BLaER1 (cell line): ENCODE measurements around the gene IGFBP5.
A peak's percentile ranks its signal among the peaks of the same experiment; 100 is the strongest.

Experiments used
- H3K27ac ChIP-seq: shearing (Covaris generic); formaldehyde crosslinking; 2 replicates; pipeline ENCODE4 v1.8.1; 2022
- H3K27me3 ChIP-seq: shearing (Covaris generic); formaldehyde crosslinking; 2 replicates; pipeline ENCODE4 v1.8.1; 2022
- H3K36me3 ChIP-seq: shearing (Covaris generic); formaldehyde crosslinking; 2 replicates; pipeline ENCODE4 v1.8.1; 2022
- H3K4me1 ChIP-seq: shearing (Covaris generic); formaldehyde crosslinking; 2 replicates; pipeline ENCODE4 v1.8.1; 2022
- H3K4me2 ChIP-seq: shearing (Covaris generic); formaldehyde crosslinking; 2 replicates; pipeline ENCODE4 v1.8.1; 2022
- H3K4me3 ChIP-seq: shearing (Covaris generic); formaldehyde crosslinking; 2 replicates; pipeline ENCODE4 v1.8.1; 2022
- H3K9ac ChIP-seq: shearing (Covaris generic); formaldehyde crosslinking; 2 replicates; pipeline ENCODE4 v1.8.1; 2022
- H3K9me3 ChIP-seq: shearing (Covaris generic); formaldehyde crosslinking; 2 replicates; pipeline ENCODE4 v1.8.1; 2022
- H4K20me1 ChIP-seq: shearing (Covaris generic); formaldehyde crosslinking; 2 replicates; pipeline ENCODE4 v1.8.1; 2022
- Cebpa-rat ChIP-seq: shearing (Covaris generic); IDR thresholded peaks from 2 replicates; pipeline ENCODE4 v1.8.1; 2022

Gene IGFBP5

DNA sequence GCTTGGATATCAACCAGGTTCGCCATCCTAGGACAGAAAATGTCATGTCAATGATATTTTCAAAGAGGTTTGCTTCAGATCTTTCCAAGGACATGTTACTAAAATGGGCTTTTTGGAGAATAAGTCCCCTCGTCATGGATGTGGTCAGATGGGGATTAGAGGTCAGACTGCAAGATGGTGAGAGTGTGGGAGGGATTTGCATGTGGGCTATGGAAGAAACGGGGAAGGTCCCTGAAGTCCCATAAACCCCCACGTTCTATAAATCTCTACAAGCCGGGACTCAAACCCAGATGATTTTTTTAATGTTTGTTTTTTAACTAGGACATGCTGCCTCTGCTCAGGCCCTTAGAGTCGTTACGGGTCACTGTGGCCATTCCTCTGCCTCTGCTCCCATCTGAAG, 37.7 kb upstream of the IGFBP5 start:
- Histone ChIP-seq H3K4me1 (0 out of 2 replicates have a peak, but pooled peaks cover 5% of the 10 kb centered on the region), H3K27ac (no peak overlapping the region), H3K36me3 (no peaks in the 10 kb centered on the region), H3K27me3 (no peaks in the 10 kb centered on the region), H3K4me3 (no peak overlapping the region), H3K9ac (no peak overlapping the region), H4K20me1 (no peaks in the 10 kb centered on the region), H3K4me2 (0 out of 2 replicates have a peak overlapping the region, but pooled peaks have one; percentile 2), H3K9me3 (no peaks in the 10 kb centered on the region)
- TF ChIP-seq Cebpa-rat: no peak

DNA sequence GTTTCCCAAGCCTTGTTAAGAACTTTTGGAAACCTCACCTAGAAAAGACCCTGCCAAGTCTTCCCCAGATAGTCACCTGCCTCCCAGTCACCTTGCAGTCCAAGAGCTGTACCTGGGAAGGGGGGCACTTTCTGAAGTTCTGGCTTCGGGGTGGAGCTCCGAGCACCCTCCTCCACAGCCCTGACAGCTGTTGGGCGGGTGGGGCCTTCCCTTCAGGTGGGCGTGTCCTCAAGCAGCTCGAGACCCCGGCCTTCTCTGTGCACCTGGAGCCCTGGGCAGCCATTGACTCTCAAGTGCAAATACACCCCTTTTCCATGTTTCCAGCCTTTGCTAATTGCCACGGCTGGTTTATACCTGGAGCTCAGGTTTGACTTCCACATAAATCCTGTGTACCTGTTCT, 37.0 kb upstream of the IGFBP5 start:
- Histone ChIP-seq H3K4me3 (no peak overlapping the region), H3K36me3 (no peaks in the 10 kb centered on the region), H3K9me3 (no peaks in the 10 kb centered on the region), H4K20me1 (no peaks in the 10 kb centered on the region), H3K27me3 (no peaks in the 10 kb centered on the region), H3K9ac (no peak overlapping the region), H3K27ac (no peak overlapping the region), H3K4me2 (no peak overlapping the region), H3K4me1 (0 out of 2 replicates have a peak, but pooled peaks cover 5% of the 10 kb centered on the region)
- TF ChIP-seq Cebpa-rat: no peak

DNA sequence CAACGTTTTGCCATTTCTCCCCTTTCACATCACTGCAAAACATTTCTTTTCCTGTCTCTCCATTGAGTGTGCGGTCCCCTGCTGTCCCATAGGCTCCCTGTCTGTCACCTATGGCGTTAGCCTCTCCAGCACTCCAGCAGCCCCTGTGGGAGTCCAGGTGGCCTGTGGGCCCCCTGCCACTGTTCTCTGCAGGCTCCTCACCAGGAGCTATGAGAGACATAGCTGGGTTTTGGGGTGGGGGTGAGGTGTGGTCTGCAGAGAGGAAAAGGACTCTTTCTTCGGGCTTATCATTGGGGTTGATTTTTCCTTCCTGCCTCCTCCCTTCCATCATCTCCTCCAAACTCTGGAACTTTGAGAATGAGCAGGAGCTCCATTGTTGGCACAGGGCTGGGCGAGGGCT, 36.1 kb upstream of the IGFBP5 start:
- H3K4me2 ChIP-seq: no peak overlapping the region
- 0 out of 2 replicates have a peak, but pooled peaks cover 5% of the 10 kb centered on the region for H3K4me1 ChIP-seq
- no peak overlapping the region for H3K9ac ChIP-seq
- H3K27ac ChIP-seq: no peak overlapping the region
- no peak overlapping the region for H3K4me3 ChIP-seq
- no peaks in the 10 kb centered on the region for H3K27me3 ChIP-seq
- H3K36me3 ChIP-seq: no peaks in the 10 kb centered on the region
- no peaks in the 10 kb centered on the region for H3K9me3 ChIP-seq
- no peak for TF ChIP-seq Cebpa-rat
- no peaks in the 10 kb centered on the region for H4K20me1 ChIP-seq

DNA sequence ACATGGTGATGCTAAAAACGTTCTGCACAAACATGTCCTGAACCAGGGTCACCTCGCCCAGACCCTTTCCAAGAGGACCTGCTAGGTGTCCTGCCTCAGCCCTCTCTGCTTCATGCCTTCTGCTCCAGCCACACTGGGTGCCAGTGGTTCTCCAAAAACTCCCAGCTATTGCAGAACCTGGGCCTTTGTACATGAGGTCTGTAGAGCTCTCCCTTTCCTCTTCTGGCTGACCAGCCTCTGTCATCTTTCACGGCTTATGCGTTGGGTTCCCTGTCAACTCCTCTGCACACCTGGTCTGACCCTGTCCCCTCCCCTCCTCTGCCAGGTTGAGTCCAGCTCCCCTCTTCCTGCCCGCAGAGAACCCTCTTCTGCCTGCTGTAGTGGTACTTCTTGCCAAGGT, 35.5 kb upstream of the IGFBP5 start:
- Histone ChIP-seq H4K20me1 (no peaks in the 10 kb centered on the region), H3K36me3 (no peaks in the 10 kb centered on the region), H3K9ac (no peak overlapping the region), H3K27ac (no peak overlapping the region), H3K4me3 (no peak overlapping the region), H3K4me1 (0 out of 2 replicates have a peak, but pooled peaks cover 5% of the 10 kb centered on the region), H3K27me3 (no peaks in the 10 kb centered on the region), H3K4me2 (no peak overlapping the region), H3K9me3 (no peaks in the 10 kb centered on the region)
- TF ChIP-seq Cebpa-rat: no peak

DNA sequence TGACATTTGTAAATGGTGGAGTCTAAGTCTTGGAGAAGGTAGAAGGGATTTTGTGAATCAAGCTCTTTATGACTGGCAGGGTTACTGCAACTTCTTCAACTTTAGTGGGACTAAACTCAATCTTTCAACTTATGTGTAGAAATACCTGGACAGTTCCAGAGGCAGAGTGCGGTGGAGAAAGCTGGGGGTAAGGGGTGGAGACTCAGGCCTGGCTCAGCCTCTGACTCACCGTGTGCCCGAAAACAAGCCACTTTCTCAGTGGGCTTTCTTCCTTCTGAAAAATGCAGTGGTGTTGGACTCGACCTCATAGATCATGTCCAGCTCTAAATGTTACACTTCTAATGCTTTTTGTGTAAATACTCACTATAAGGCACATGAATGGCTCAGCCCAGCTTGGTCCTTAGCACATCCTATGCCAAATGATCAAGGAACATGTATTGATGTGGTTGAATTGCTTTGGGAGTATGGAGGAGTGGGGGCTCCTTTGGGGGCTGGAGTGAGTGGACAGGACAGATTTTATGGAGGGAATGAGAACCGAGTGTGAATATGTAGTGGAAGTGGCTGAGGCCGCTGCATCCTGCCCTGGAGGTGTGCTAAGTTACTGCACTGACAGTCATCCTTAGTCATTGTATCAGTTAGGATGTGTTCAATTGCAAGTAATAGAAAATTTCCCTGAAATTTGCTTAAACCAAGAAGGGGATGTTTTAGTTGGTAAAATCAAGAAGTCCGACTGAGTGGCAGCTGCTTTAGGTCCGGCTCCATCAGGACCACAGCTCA, 32.2 kb upstream of the IGFBP5 start:
- no peaks in the 10 kb centered on the region for H3K36me3 ChIP-seq
- no peak for TF ChIP-seq Cebpa-rat

DNA sequence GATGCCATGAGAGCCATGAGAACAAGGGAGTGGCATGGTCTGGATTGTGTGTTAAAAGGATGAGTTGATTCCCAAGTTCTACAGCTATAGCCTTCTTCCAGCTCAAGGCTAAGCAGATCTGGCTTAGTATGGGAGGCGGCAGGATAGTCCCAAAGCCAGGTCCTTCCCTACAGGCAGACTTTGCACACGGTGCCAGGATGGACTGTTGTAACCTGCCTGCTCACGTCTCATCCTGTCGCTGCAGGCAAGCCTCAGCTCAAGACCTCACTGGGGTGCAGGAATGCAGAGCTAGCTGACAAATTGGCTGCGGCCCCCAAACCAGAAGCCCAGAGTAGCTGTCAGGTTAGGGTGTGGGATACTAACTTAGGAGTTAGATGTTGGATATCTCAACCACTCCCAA, 28.8 kb upstream of the IGFBP5 start:
- H3K27ac ChIP-seq: no peak overlapping the region

More for the DNA sequence above, 32.2 kb upstream of the IGFBP5 start:
- H3K9me3 ChIP-seq: no peaks in the 10 kb centered on the region
- H3K4me1 ChIP-seq: peaks cover 9% of the 10 kb centered on the region
- no peak overlapping the region for H3K9ac ChIP-seq
- no peaks in the 10 kb centered on the region for H4K20me1 ChIP-seq
- no peak overlapping the region for H3K27ac ChIP-seq
- no peak overlapping the region for H3K4me2 ChIP-seq
- no peak overlapping the region for H3K4me3 ChIP-seq
- H3K27me3 ChIP-seq: peaks cover 14% of the 10 kb centered on the region

DNA sequence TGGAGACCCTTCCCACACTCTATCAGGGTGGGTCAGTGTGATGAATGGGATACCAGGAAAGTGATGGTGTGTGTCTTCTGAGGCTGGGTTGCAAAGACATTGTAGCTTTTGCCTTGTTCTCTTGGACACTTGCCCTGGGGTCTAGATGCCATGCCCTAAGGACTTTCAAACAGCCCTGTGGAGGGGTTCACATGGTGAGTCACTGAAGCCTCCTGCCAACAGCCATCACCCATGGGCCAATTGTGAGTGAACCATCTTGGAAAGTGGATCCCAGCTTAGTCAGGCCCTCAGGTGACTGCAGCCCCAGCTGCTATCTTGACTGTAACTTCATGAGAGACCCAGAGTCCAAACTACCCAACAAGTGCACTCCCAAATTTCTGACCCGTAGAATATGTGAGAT, 25.8 kb upstream of the IGFBP5 start:
- no peaks in the 10 kb centered on the region; the same call in 1 of the 2 replicates for H4K20me1 ChIP-seq
- H3K4me1 ChIP-seq: peaks cover 27% of the 10 kb centered on the region
- H3K4me3 ChIP-seq: no peak overlapping the region
- H3K9ac ChIP-seq: no peak overlapping the region
- no peak for TF ChIP-seq Cebpa-rat
- peak overlapping the region; percentile 72 for H3K4me2 ChIP-seq
- no peaks in the 10 kb centered on the region for H3K36me3 ChIP-seq
- H3K9me3 ChIP-seq: no peaks in the 10 kb centered on the region
- H3K27ac ChIP-seq: no peak overlapping the region
- H3K27me3 ChIP-seq: peaks cover 22% of the 10 kb centered on the region

More for the DNA sequence above, 28.8 kb upstream of the IGFBP5 start:
- no peaks in the 10 kb centered on the region; the same call in 1 of the 2 replicates for H4K20me1 ChIP-seq
- no peak overlapping the region for H3K4me2 ChIP-seq
- H3K4me3 ChIP-seq: no peak overlapping the region
- no peaks in the 10 kb centered on the region for H3K36me3 ChIP-seq
- no peak overlapping the region for H3K9ac ChIP-seq
- no peak for TF ChIP-seq Cebpa-rat
- peaks cover 27% of the 10 kb centered on the region for H3K4me1 ChIP-seq
- peaks cover 22% of the 10 kb centered on the region for H3K27me3 ChIP-seq
- H3K9me3 ChIP-seq: no peaks in the 10 kb centered on the region

DNA sequence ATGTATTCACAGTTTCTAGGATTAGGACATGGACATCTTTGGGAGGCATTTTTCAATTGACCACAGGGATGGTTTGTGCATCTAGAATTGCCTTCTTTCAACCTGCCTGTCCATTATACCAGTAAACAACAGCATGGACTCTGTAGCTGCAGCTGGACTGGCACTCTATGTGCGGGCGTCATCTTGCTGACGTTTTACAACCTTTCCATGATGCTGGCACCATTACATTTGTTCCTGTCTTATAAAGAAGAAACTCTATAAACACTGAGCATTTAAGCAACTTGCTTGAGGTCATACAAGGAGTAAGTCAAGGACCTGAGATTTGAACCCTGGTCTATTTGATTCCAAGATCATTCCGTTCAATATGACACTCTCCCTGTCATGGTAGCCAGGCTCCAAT, 25.4 kb upstream of the IGFBP5 start:
- TF ChIP-seq Cebpa-rat: no peak
- peak overlapping the region; percentile 72; the same call in 1 of the 2 replicates for H3K4me2 ChIP-seq
- H3K27me3 ChIP-seq: peaks cover 22% of the 10 kb centered on the region
- no peaks in the 10 kb centered on the region for H3K9me3 ChIP-seq
- peaks cover 27% of the 10 kb centered on the region for H3K4me1 ChIP-seq
- H3K36me3 ChIP-seq: no peaks in the 10 kb centered on the region
- no peak overlapping the region for H3K9ac ChIP-seq
- no peaks in the 10 kb centered on the region; the same call in 1 of the 2 replicates for H4K20me1 ChIP-seq
- H3K27ac ChIP-seq: no peak overlapping the region
- no peak overlapping the region for H3K4me3 ChIP-seq

DNA sequence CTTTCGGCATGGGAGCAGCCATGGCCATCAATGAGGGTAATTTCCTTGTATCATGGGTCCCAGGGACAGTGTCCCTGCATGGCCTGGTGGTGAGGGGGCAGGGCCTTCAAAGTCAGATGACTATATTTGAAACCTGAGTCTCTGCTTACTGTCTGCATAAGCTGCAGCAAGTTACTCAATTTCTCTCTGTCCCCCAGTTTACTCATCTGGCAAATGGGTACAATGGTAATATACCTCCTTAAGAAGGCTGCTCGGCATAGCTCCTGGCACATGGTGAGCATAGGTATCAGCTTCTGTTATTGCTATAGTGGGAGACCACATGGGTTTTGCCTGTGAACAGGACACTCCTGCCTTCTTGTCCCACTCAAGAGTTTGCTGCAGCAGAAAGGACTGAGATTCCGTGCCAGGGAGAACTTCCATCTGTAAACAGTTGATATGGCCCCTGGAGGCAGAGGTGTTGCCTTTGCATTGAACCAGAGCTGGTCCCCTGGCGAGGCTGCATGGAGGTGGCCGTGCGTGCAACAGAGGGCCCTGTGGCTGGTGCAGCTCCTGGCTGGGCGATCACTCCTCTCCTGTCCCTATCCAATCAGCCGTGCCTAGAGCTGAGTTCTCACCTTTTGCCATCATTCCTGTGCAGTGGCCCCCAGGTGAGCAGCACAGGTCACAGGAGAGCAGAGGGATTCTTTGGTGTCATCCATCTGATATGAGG, 22.7 kb upstream of the IGFBP5 start:
- Histone ChIP-seq H3K4me3 (no peak overlapping the region), H4K20me1 (no peaks in the 10 kb centered on the region; the same call in 1 of the 2 replicates), H3K4me2 (no peak overlapping the region), H3K4me1 (peaks cover 28% of the 10 kb centered on the region), H3K27ac (no peak overlapping the region), H3K9me3 (no peaks in the 10 kb centered on the region), H3K9ac (no peak overlapping the region), H3K27me3 (peaks cover 13% of the 10 kb centered on the region; the same call in 1 of the 2 replicates), H3K36me3 (no peaks in the 10 kb centered on the region)
- no peak for TF ChIP-seq Cebpa-rat

DNA sequence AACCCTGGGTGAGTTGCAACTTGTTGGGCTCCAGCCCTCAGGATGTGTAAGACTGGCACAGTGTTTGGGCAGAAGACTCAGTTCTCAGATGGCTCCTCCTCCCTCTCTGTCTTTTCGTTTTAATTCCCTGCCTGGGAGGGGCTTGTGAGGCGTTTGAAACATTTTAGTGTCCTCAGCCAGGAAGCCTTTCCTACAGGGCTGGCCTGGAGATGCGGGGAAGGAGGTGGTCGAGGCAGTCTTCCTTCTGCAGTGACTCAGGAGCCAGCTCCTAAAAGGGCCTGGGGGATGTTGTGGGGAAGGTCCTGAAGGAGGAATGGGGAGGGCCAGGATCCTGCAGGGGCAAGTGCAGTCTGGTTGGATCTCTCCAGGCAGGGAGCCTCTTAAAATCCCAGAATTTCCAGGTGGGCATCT, 22.1 kb upstream of the IGFBP5 start:
- H3K4me3 ChIP-seq: no peak overlapping the region
- no peak overlapping the region for H3K27ac ChIP-seq
- H4K20me1 ChIP-seq: no peaks in the 10 kb centered on the region; the same call in 1 of the 2 replicates
- no peak overlapping the region for H3K9ac ChIP-seq
- TF ChIP-seq Cebpa-rat: no peak
- peaks cover 12% of the 10 kb centered on the region; the same call in 1 of the 2 replicates for H3K27me3 ChIP-seq
- H3K36me3 ChIP-seq: no peaks in the 10 kb centered on the region
- peaks cover 22% of the 10 kb centered on the region for H3K4me1 ChIP-seq
- no peak overlapping the region for H3K4me2 ChIP-seq
- no peaks in the 10 kb centered on the region for H3K9me3 ChIP-seq
